Loucy (cell line): ENCODE measurements around the gene GGT7.

Experiments used
- H2AFZ ChIP-seq: fragments of 200-600 bp; sonication (generic); 2 replicates; pipeline ENCODE4 v1.6.0; 2016; ENCODE audit warnings: antibody characterized with exemption, mild to moderate bottlenecking, low read length, moderate library complexity
- H3F3A ChIP-seq: fragments of 200-600 bp; 2 replicates; pipeline ENCODE4 v1.6.0; 2016; ENCODE audit warnings: antibody characterized with exemption, low read depth, mild to moderate bottlenecking
- H3K27me3 ChIP-seq: fragments of 200-600 bp; sonication (generic); 2 replicates; pipeline ENCODE4 v1.6.1; 2014; ENCODE audit warnings: low read length, mild to moderate bottlenecking; ENCODE audit not compliant: insufficient read depth, poor library complexity, severe bottlenecking
- H3K36me3 ChIP-seq: fragments of 200-600 bp; sonication (generic); 2 replicates; pipeline ENCODE4 v1.6.1; 2016; ENCODE audit warnings: low read length; ENCODE audit not compliant: insufficient read depth
- H3K4me1 ChIP-seq: fragments of 200-600 bp; sonication (generic); 2 replicates; pipeline ENCODE4 v1.5.1; 2014; ENCODE audit warnings: low read length, mild to moderate bottlenecking; ENCODE audit not compliant: insufficient read depth, poor library complexity, severe bottlenecking
- H3K4me2 ChIP-seq: fragments of 200-600 bp; sonication (generic); 2 replicates; pipeline ENCODE4 v1.6.0; 2014; ENCODE audit warnings: antibody characterized with exemption, low read length, low read depth, mild to moderate bottlenecking; ENCODE audit not compliant: poor library complexity, severe bottlenecking
- H3K4me3 ChIP-seq: fragments of 200-600 bp; sonication (generic); 2 replicates; pipeline ENCODE4 v1.5.1; 2014; ENCODE audit warnings: low read length, mild to moderate bottlenecking, mixed read lengths; ENCODE audit not compliant: poor library complexity, severe bottlenecking
- H3K79me2 ChIP-seq: fragments of 200-600 bp; sonication (generic); 2 replicates; pipeline ENCODE4 v1.6.1; 2014; ENCODE audit warnings: low read length; ENCODE audit not compliant: insufficient read depth
- H3K9ac ChIP-seq: fragments of 200-600 bp; sonication (generic); 2 replicates; pipeline ENCODE4 v1.6.0; 2014; ENCODE audit warnings: mild to moderate bottlenecking, low read depth, low read length, moderate library complexity; ENCODE audit not compliant: poor library complexity, severe bottlenecking
- H3K9me2 ChIP-seq: fragments of 200-600 bp; sonication (generic); replicated peaks from 2 replicates; pipeline ENCODE4 v1.6.1; 2016; ENCODE audit warnings: low read depth, low read length, mixed read lengths
- H3K9me3 ChIP-seq: fragments of 200-600 bp; sonication (generic); 2 replicates; pipeline ENCODE4 v1.6.1; 2014; ENCODE audit warnings: mild to moderate bottlenecking, antibody characterized with exemption, low read length, low read depth; ENCODE audit not compliant: insufficient read depth
- H4K20me1 ChIP-seq: fragments of 200-600 bp; sonication (generic); 2 replicates; pipeline ENCODE4 v1.6.0; 2014; ENCODE audit warnings: antibody characterized with exemption, low read length, mild to moderate bottlenecking; ENCODE audit not compliant: insufficient read depth, poor library complexity, severe bottlenecking
- CTCF ChIP-seq: fragments of 200-600 bp; sonication (generic); conservative IDR thresholded peaks from 2 replicates; pipeline ENCODE4 v1.5.1; 2014; ENCODE audit warnings: mild to moderate bottlenecking, antibody characterized with exemption, low read length
- EZH2phosphoT487 ChIP-seq: fragments of 200-600 bp; IDR thresholded peaks from 2 replicates; pipeline ENCODE4 v1.6.1; 2018; ENCODE audit warnings: antibody characterized with exemption, mild to moderate bottlenecking, moderate library complexity, borderline replicate concordance

GGT7 gene

GRCh38 chr20:34872622-34873224, at the start of gene GGT7:
GGT7 (minus strand) TSS chr20:34872856; CDS start chr20:34872815, 41 bp downstream.
- peaks cover 13% of the 10 kb centered on the region; the same call in 1 of the 2 replicates for H3K79me2 ChIP-seq
- peak within 1 kb of the TSS; percentile 73 for H3K4me3 ChIP-seq
- H3K27me3 ChIP-seq = no peaks in the 10 kb centered on the region
- H4K20me1 ChIP-seq = no peaks in the 10 kb centered on the region
- peak; percentile 55 for TF ChIP-seq CTCF
- no peak for TF ChIP-seq EZH2phosphoT487
- H3K4me1 ChIP-seq = peaks cover 39% of the 10 kb centered on the region
- no peaks in the 10 kb centered on the region for H3K9me2 ChIP-seq
- H3K9me3 ChIP-seq = no peaks in the 10 kb centered on the region
- no peaks in the 10 kb centered on the region for H3K36me3 ChIP-seq
- H2AFZ ChIP-seq = peak within 1 kb of the TSS; percentile 78
- no peaks in the 10 kb centered on the region for H3F3A ChIP-seq
- peak within 1 kb of the TSS; percentile 71 for H3K9ac ChIP-seq
- peak within 1 kb of the TSS; percentile 90 for H3K4me2 ChIP-seq

DNA sequence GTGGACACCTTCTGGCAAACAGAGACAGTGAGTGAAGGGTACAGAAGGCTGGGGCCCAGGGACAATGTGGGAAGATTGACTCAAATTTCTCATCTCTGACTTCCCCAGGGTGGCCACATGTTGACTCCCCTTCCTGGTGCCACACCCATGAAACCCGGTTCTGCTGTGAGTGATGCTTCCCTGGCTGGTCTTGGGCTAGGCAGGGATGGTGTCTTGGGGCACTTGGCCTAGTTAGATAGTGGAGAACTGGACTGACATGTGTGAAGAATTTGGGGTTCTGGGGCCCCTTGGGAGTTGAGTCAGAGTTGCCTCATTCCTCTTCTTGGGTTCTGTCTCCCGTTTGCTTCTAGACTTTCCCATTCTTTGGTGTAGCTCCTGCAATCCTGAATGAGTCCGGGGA, 48.8 kb upstream of the GGT7 start:
- Histone ChIP-seq H3K9me3 (no peaks in the 10 kb centered on the region), H3K27me3 (no peaks in the 10 kb centered on the region), H3K4me2 (no peak overlapping the region), H3K9ac (no peak overlapping the region), H3K9me2 (no peaks in the 10 kb centered on the region), H3K4me3 (no peak overlapping the region), H3K79me2 (no peaks in the 10 kb centered on the region), H2AFZ (no peak overlapping the region), H3F3A (no peaks in the 10 kb centered on the region), H3K36me3 (peaks cover 3% of the 10 kb centered on the region; the same call in 1 of the 2 replicates), H4K20me1 (no peaks in the 10 kb centered on the region), H3K4me1 (peaks cover 8% of the 10 kb centered on the region)
- TF ChIP-seq CTCF = no peak
- TF ChIP-seq EZH2phosphoT487 = no peak

DNA sequence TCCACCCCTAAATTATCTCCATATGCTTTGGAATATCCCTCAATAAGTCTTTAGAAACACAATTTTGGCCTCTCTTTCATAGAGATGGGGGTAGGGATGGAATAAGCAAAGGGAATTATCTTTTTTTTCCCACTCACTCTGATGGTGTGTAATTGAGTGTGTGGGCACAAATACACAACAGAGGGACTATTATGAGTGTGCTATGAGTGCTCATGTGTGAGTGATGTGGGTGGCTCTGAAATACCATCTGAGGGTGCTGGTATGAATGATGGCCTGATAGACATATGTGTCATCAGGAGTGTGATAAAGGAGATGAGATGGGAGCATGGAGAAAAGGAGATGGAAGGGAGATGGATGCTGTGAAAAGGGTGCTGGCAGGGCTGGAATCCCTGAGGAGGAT, 47.4 kb upstream of the GGT7 start:
- H3F3A ChIP-seq = no peaks in the 10 kb centered on the region
- no peak for TF ChIP-seq EZH2phosphoT487
- no peak for TF ChIP-seq CTCF
- H3K27me3 ChIP-seq = no peaks in the 10 kb centered on the region
- H3K9ac ChIP-seq = no peak overlapping the region
- H3K4me2 ChIP-seq = no peak overlapping the region
- no peak overlapping the region for H2AFZ ChIP-seq
- no peaks in the 10 kb centered on the region for H3K9me3 ChIP-seq
- H3K79me2 ChIP-seq = no peaks in the 10 kb centered on the region
- no peaks in the 10 kb centered on the region for H3K4me1 ChIP-seq
- H3K4me3 ChIP-seq = no peak overlapping the region
- no peaks in the 10 kb centered on the region for H4K20me1 ChIP-seq
- no peaks in the 10 kb centered on the region for H3K9me2 ChIP-seq
- H3K36me3 ChIP-seq = peaks cover 3% of the 10 kb centered on the region; the same call in 1 of the 2 replicates
